Activated T-helper 1 cell treated with anti-CD3 and anti-CD28 coated beads, Interleukin-12 subunit alpha, Interleukin-12 subunit beta, Interleukin-2, Interleukin-4 antibody, amounts not matched to agents 30 ng/mL and 10 ng/mL and 1 ng/mL, durations not matched to agents 14 hours and 24 hours and 36 hours (primary cell): ENCODE results near the gene FAM117B. TPM values are rescaled to one million over a fixed set of nuclear protein-coding genes. Genes with fewer than 3 reads are reported as not detected.
"Not testable (repeated sequence)": the region's sequence is repeated elsewhere in the genome, so short reads cannot be mapped to it uniquely, and the experiment has no call there.

Experiments
- DNase-seq: peaks from one replicate; pipeline ENCODE4 v3.0.0; 2021; ENCODE audit warnings: low spot score
- H3K27ac Mint-ChIP-seq: one replicate; pipeline ENCODE4 v1.8.0; 2021; ENCODE audit warnings: mild to moderate bottlenecking, mixed read lengths
- H3K27me3 Mint-ChIP-seq: one replicate; pipeline ENCODE4 v1.8.0; 2022; ENCODE audit warnings: mild to moderate bottlenecking, moderate library complexity, mixed read lengths; ENCODE audit not compliant: insufficient read depth
- H3K36me3 Mint-ChIP-seq: one replicate; pipeline ENCODE4 v1.8.0; 2021; ENCODE audit warnings: low read depth, mixed read lengths
- H3K4me1 Mint-ChIP-seq: one replicate; pipeline ENCODE4 v1.8.0; 2021; ENCODE audit warnings: low read depth, mixed read lengths
- H3K4me3 Mint-ChIP-seq: one replicate; pipeline ENCODE4 v1.8.0; 2021; ENCODE audit warnings: mild to moderate bottlenecking, moderate library complexity, mixed read lengths
- H3K9me3 Mint-ChIP-seq: one replicate; pipeline ENCODE4 v1.8.0; 2021; ENCODE audit warnings: mixed read lengths
- intact Hi-C: fragments of 100-400 bp; cut with micrococcal nuclease; formaldehyde crosslinking; loops from one replicate; pipeline ENCODE4 v1.15.1; 2024
- total RNA-seq: library from RNA; stranded (reverse); gene quantifications from 2 replicates; pipeline ENCODE4 v1.2.3, GENCODE V29; 2022

Gene FAM117B
- total RNA-seq, 1 donor from 2014 or later: 9.3 TPM

DNA sequence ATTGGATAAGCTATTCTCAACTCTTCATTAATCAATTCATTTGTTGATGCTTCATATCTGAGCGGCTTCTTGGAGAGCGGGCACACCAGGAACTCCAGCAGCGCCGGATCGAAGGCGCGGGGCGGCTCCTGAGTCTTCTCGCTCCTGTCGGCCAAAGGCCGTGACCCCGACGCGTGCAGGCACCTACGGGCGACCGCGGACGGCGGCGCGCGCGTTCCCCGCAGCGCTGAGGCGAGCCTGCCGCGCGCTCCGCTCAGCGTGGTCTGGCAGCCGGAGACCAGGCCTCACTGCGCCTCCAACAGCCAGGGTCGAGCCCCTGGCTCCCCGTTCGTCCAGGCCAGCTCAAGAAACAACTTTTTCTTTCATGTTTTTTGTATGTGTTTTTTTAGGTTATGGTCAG, 139.3 kb downstream of the FAM117B start:
- Mint-ChIP-seq H3K4me1 (no peaks in the 10 kb centered on the region), H3K36me3 (peaks cover 4% of the 10 kb centered on the region), H3K27me3 (no peaks in the 10 kb centered on the region), H3K4me3 (no peak overlapping the region), H3K9me3 (no peaks in the 10 kb centered on the region), H3K27ac (no peak overlapping the region)
- intact Hi-C loops: no loop called here
- no peak for DNase-seq

DNA sequence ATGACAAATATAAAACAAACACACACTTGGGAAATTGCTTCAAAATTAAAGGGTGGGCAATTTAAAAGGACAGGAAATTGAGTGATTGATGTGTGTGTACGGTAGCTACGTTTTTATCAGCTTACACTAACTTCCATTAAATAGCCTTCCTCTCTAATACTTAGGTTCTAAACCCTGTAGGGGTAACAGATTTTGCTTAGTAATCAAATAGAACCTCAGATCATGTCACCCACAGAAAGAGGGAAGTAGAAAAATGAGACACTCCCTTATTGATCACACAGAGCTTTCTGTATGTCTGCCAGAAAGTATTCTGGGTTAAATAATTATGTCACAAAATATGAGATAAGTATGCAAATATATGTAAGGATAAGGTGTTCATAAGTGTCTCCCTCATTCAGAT, 143.4 kb downstream of the FAM117B start:
- Mint-ChIP-seq H3K36me3 (peaks cover 3% of the 10 kb centered on the region), H3K27ac (no peak overlapping the region)
- intact Hi-C loops: no loop called here

DNA sequence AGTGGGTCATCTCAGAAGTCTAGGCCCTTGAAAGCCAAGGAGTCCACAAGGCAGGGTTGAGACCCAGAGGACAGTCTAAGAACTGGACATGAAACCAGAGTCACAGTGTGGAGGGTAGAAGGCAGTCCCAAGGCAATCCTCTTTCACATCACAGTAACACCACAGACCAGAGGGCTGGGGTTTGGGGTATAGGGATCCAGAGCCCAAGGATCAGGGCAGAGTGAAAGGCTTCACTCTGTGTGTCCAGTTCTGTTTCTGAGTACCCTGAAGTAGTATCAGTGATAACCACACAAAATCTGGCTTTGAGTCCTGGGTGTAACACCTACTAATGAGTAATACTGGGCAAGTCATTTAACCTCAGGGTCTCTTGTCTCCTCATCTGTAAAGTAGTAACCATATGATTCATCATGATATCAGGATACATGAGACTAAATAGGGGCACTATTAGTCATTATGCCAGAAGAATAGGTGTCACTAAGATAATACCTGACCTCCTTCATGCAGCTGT, 145.8 kb downstream of the FAM117B start:
- H3K27me3 Mint-ChIP-seq: no peaks in the 10 kb centered on the region
- H3K4me3 Mint-ChIP-seq: no peak overlapping the region
- no peak overlapping the region for H3K27ac Mint-ChIP-seq
- H3K36me3 Mint-ChIP-seq: peaks cover 3% of the 10 kb centered on the region
- H3K4me1 Mint-ChIP-seq: peaks cover 9% of the 10 kb centered on the region
- no peak for DNase-seq
- intact Hi-C loops: loop anchor here (5.0 kb wide), 1 partner anchor 143 kb away; no protein-coding TSS in a partner anchor
- no peaks in the 10 kb centered on the region for H3K9me3 Mint-ChIP-seq

More for the DNA sequence above, 143.4 kb downstream of the FAM117B start:
- no peaks in the 10 kb centered on the region for H3K27me3 Mint-ChIP-seq
- no peak overlapping the region for H3K4me3 Mint-ChIP-seq
- no peak for DNase-seq
- H3K4me1 Mint-ChIP-seq: peaks cover 9% of the 10 kb centered on the region
- H3K9me3 Mint-ChIP-seq: no peaks in the 10 kb centered on the region

DNA sequence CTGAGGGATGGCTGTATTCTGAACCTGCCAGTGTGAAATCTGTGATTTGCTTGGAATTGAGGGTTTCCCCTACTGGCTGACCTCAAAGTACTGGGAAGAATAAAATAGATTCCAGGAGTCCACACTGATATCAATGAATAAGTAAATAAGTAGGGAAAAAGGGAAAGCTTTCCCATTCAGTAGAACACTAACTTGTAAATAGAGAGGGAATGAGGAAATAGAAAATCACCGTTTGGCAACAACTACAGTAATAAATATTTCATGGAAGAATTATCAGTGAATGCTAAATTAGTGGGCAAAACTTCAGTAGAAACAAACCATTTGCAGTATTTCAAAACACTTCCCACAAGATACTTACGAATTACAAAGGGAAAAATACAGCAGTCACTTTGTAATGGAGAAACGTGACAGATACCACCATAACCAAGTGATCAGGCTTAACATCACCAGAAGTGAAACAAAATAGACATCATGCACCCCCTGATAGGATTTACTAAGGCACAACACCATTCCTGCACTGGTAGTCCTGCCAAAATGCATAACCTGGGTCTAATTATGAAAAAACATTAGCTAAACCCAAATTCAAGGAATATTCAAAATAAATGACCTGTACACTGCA, 148.3 kb downstream of the FAM117B start:
- peaks cover 8% of the 10 kb centered on the region for H3K36me3 Mint-ChIP-seq
- H3K9me3 Mint-ChIP-seq: no peaks in the 10 kb centered on the region
- no peak overlapping the region for H3K4me3 Mint-ChIP-seq
- no peak for DNase-seq
- H3K27ac Mint-ChIP-seq: no peak overlapping the region
- H3K27me3 Mint-ChIP-seq: no peaks in the 10 kb centered on the region
- intact Hi-C loops: loop anchor here (5.0 kb wide), 1 partner anchor 146 kb away; no protein-coding TSS in a partner anchor
- H3K4me1 Mint-ChIP-seq: peaks cover 9% of the 10 kb centered on the region

DNA sequence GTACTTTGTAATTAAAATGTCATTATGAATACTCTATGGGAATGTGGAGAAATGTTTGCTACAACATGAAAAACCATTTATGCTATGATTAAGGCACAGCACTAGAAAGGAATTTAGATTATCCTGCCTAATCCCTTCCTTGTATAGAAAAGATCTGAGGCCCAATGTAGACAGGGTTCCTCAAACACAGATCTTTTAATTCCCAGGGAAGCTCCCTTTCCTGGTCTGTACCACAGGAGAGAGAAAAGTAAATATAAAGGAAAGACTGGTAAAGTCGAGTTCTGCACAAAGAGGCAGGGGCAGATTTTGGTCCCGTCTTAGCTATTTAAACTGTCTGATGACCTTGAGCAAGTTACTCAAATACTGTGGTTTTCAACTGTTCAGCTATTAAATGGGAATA, 152.1 kb downstream of the FAM117B start:
- H3K9me3 Mint-ChIP-seq: no peaks in the 10 kb centered on the region
- H3K27me3 Mint-ChIP-seq: no peaks in the 10 kb centered on the region
- no peak overlapping the region for H3K27ac Mint-ChIP-seq
- no peaks in the 10 kb centered on the region for H3K4me1 Mint-ChIP-seq
- no peak overlapping the region for H3K4me3 Mint-ChIP-seq
- peaks cover 10% of the 10 kb centered on the region for H3K36me3 Mint-ChIP-seq
- intact Hi-C loops: no loop called here
- DNase-seq: no peak

DNA sequence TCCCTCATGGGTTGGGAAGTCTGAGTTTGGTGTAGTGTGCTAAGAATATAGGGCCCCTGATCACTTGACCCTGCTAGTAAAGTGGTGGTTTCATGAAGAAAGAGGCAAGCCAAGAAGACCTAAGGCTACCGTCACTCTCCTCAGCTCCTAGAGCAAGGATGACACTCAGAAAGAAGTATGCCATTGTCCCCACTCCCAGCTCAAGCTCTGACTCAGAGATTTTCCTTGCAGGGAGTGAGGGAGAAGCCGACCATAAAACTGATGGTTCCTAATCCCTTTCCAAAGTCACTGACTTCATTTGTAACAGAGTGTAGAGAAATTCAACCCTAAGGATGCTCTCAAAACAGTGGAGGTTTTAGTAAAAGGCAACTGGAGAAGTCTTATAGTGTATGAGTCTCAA, 155.9 kb downstream of the FAM117B start:
- intact Hi-C loops: no loop called here
- Mint-ChIP-seq H3K27ac (no peak overlapping the region), H3K9me3 (no peaks in the 10 kb centered on the region), H3K4me1 (no peaks in the 10 kb centered on the region), H3K36me3 (peaks cover 10% of the 10 kb centered on the region), H3K4me3 (no peak overlapping the region), H3K27me3 (no peaks in the 10 kb centered on the region)
- no peak for DNase-seq

DNA sequence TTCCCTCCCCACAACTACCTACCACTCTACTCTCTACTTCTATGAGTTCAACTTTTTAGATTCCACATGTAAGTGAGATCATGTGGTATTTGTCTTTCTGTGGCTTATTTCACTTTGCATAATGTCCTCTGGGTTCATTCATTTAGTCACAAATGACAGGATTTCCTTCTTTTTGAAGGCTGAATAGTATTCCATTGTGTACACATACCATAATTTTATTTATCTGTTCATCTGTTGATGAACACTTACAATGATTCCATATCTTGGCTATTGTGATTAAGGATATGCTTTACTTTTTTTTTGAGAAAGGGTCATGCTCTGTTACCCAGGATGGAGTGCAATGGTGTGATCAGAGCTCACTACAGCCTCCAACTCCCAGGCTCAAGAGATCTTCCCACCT, 163.2 kb downstream of the FAM117B start:
- H3K9me3 Mint-ChIP-seq: peaks cover 17% of the 10 kb centered on the region
- no peak for DNase-seq
- intact Hi-C loops: no loop called here
- H3K4me3 Mint-ChIP-seq: no peak overlapping the region
- no peaks in the 10 kb centered on the region for H3K4me1 Mint-ChIP-seq
- peaks cover 10% of the 10 kb centered on the region for H3K36me3 Mint-ChIP-seq
- no peaks in the 10 kb centered on the region for H3K27me3 Mint-ChIP-seq
- no peak overlapping the region for H3K27ac Mint-ChIP-seq

DNA sequence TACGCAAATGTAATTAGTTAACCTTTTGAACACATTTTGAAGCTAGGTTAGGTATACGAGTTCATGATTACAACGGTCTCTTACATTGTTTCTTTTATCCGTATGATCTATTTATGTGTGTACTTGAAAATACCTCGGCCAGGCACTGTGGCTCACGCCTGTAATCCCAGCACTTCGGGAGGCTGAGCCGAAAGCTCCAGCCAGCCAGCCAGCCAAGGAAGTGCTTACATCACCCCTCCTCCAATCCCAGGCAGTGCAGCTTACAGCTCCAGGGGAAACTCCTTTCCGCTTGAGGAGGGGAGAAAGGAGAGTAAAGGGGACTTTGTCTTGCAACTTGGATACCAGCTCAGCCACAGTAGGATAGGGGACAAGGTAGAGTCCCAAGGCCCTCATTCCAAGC, 171.1 kb downstream of the FAM117B start:
- H3K27ac Mint-ChIP-seq, H3K4me3 Mint-ChIP-seq, H3K36me3 Mint-ChIP-seq, H3K4me1 Mint-ChIP-seq, intact Hi-C loops, DNase-seq, H3K9me3 Mint-ChIP-seq, H3K27me3 Mint-ChIP-seq: not testable (repeated sequence)

DNA sequence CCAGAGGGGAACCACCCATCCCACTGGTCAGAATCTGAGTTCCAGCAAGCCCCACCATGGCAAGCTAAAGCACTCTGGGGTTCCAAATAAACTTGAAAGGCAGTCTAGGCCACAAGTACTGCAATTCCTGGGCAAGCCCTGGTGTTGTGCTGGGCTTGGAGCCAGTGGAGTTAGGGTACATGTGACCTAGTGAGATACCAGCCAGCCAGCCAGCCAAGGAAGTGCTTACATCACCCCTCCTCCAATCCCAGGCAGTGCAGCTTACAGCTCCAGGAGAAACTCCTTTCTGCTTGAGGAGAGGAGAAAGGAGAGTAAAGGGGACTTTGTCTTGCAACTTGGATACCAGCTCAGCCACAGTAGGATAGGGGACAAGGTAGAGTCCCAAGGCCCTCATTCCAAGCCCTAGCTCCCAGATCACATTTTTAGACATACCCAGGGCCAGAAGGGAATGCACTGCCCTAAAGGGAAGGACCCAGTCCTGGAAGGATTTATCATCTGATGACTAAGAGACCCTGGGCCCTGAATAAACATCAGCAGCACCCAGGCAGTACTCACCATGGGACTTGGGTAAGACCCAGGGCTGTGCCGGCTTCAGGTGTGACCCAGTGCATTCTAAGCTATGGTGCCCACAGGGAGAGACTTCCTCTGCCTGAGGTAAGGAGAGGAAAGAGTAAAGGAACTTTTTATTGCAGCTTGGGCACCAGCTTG, 172.8 kb downstream of the FAM117B start:
- H3K27me3 Mint-ChIP-seq, intact Hi-C loops, H3K4me3 Mint-ChIP-seq, H3K4me1 Mint-ChIP-seq, H3K36me3 Mint-ChIP-seq, DNase-seq, H3K27ac Mint-ChIP-seq, H3K9me3 Mint-ChIP-seq: not testable (repeated sequence)

DNA sequence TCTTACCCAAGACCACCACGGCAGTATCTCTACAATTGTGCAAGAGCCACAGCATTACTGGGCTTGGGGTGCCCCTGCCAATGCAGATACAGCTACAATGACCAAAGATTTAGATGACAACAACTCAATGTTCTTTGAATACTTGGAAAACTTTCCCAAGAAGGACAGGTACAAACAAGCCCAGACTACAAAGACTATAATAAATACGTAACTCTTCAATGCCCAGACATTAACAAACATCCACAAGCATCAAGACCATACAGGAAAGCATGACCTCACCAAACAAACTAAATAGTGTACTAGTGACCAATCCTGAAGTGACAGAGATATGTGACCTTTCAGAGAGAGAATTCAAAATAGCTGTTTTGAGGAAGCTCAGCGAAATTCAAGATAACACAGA, 174.0 kb downstream of the FAM117B start:
- Mint-ChIP-seq H3K27me3 (no peaks in the 10 kb centered on the region), H3K36me3 (no peaks in the 10 kb centered on the region), H3K4me1 (no peaks in the 10 kb centered on the region), H3K27ac (no peak overlapping the region), H3K4me3 (no peak overlapping the region), H3K9me3 (no peaks in the 10 kb centered on the region)
- intact Hi-C loops: no loop called here
- DNase-seq: no peak

DNA sequence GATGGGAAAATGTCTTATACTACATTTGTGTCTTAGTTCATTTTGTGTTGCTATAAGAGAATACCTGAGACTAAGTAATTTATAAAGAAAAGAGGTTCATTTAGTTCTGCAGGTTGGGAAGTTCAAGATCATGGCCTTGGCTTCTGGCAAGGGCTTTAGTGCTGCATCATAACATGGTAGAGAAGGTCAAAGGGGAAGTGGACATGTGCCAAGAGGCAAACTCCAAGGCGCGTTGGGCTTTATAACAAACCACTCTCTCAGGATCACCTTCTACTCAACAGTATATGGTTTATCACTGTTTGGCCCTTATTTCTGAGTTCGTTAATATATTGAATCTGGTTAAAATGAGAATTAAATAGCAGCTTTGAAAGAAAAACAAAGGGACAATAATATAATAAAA, 178.6 kb downstream of the FAM117B start:
- DNase-seq: no peak
- Mint-ChIP-seq H3K4me3 (no peak overlapping the region), H3K36me3 (no peaks in the 10 kb centered on the region), H3K27me3 (no peaks in the 10 kb centered on the region), H3K27ac (no peak overlapping the region), H3K4me1 (no peaks in the 10 kb centered on the region), H3K9me3 (no peaks in the 10 kb centered on the region)
- intact Hi-C loops: no loop called here

DNA sequence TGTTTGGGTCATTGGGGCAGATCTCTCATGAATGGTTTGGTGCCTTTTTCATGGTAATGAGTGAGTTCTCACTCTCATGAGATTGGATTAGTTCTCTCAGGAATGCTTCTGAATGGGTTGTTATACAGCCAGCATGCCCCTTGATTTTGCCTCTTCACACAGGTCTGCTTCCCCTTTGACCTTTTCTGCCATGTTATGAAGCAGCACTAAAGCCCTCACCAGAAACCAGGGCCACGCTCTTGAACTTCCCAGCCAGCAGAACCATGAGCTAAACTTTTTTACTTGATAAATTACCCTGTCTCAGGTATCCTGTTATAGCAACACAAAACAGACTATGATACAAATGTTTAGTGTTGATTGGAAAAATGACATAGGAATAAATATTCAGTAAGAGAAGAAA, 179.5 kb downstream of the FAM117B start:
- Mint-ChIP-seq H3K4me1 (no peaks in the 10 kb centered on the region), H3K4me3 (no peak overlapping the region), H3K36me3 (no peaks in the 10 kb centered on the region), H3K9me3 (no peaks in the 10 kb centered on the region), H3K27me3 (no peaks in the 10 kb centered on the region), H3K27ac (no peak overlapping the region)
- no peak for DNase-seq
- intact Hi-C loops: no loop called here

DNA sequence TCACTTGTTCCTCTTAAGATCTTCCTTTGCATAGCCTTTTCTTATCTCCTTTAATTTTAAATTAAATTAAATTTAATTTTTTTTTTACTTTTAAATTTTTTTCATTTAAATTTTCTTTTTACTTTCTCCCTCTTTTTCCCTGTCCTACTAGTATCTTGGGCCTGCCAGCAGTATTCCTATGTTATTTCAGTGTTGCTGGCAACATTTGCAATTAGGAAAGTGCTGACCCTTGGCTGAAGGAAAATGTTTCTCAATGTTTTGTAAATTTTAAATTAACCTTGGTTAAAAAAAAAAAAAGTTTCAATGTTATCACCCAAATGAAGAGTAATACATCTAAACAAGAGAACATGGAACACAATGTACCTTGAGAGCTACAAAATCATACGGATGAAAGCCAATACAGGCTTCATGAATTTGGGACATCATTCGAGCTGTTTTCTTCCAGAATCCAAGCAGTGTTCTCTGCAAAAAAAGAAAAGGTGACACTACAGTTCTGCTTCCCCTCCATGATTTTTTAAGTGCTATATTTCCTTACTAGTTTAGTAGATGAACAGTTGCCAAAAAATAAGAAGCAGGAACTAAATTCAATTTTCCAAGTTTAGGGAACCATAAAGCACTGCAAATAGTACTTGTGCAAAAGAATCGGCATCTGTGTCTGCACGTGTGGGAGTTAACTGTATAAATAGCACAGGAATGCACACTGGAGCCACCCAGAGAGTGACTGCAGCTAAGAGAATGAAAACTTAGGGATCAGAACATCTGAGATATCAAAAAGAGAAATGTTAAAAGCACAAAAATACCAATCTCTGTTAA, 181.0 kb downstream of the FAM117B start:
- intact Hi-C loops: no loop called here
- no peak for DNase-seq
- Mint-ChIP-seq H3K4me3 (no peak overlapping the region), H3K4me1 (no peaks in the 10 kb centered on the region), H3K9me3 (no peaks in the 10 kb centered on the region), H3K27ac (no peak overlapping the region), H3K36me3 (no peaks in the 10 kb centered on the region), H3K27me3 (no peaks in the 10 kb centered on the region)
